ENCODE data around the gene RIC1.
"Not testable (repeated sequence)": the region's sequence is repeated elsewhere in the genome, so short reads cannot be mapped to it uniquely, and the experiment has no call there.

Gene RIC1

DNA sequence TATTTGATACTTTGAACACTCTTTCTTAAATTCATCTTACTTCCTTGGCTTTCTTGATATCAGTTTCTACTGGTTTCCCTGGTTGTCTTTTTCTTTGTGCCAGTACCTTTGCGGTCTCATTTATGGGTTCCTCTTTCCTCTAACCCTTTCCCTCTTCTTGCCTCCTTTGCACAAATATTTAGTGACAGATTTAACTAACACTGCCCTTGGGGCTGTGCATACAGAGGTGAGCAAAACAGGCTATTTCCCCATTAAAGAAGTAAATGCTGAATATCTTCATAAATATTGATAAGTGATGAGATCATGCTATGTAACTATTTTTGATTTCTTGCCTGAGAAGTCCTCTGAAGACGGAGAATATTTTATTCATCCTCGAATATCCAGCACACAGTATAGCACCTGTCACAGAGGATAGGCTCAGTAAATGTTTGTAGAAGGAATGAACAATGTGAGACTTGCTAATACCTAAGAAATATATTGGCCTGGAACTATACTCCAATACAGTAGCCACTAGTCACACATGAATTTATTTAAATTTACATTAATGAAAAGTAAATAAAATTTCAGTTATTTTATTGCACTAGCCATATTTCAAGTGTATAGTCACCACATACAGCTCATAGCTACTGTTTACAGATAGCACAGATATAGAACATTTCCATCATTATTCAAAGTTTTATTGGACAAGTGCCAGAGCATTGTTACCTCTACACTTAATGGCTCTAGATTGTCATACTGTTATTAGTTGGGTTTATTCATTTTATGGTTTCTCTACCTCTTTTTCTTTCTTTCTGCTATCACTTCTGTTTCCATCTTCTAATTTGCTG lies 90.4 kb downstream of the RIC1 start:
- Histone ChIP-seq H3K27me3 (ENCODE audit: insufficient read depth, low read length) (no peaks in the 10 kb centered on the region), H2BK120ac (ENCODE audit: insufficient read depth, low read length, poor library complexity) (no peak overlapping the region), H3K18ac (ENCODE audit: low read length) (no peak overlapping the region), H2BK5ac (ENCODE audit: low read depth, low read length, poor library complexity) (no peak overlapping the region), H3K79me2 (ENCODE audit: control insufficient read depth, insufficient read depth, low read length, poor library complexity) (no peaks in the 10 kb centered on the region), H3K4me2 (ENCODE audit: low read length) (no peak overlapping the region), H3K23ac (ENCODE audit: low read length) (no peak overlapping the region), H2AK5ac (ENCODE audit: low read length) (no peak overlapping the region), H3K27ac (ENCODE audit: low read depth, low read length) (no peak overlapping the region), H2AFZ (ENCODE audit: insufficient read depth, low read length, poor library complexity) (no peak overlapping the region), H3K36me3 (ENCODE audit: control insufficient read depth in 1 of 2, insufficient read depth in 2 of 2, low read length in 2 of 2) (peaks cover 7 to 9% of the 10 kb centered on the region in 2 experiments), H3K9ac (ENCODE audit: low read length) (no peak overlapping the region), H3K14ac (ENCODE audit: low read length) (no peak overlapping the region), H3K9me3 (ENCODE audit: insufficient read depth, low read depth, low read length) (peaks cover 1% of the 10 kb centered on the region), H4K8ac (ENCODE audit: low read depth, low read length) (no peak overlapping the region), H4K91ac (ENCODE audit: low read depth, low read length) (no peak overlapping the region), H3K4me1 (ENCODE audit: control insufficient read depth in 1 of 2, insufficient read depth in 2 of 2, low read length in 2 of 2) (no peaks in the 10 kb centered on the region), H3K4ac (ENCODE audit: low read depth, low read length) (no peak overlapping the region), H3K79me1 (ENCODE audit: low read length) (no peaks in the 10 kb centered on the region), H3K4me3 (ENCODE audit: low read depth, low read length) (no peak overlapping the region), H4K12ac (ENCODE audit: low read depth, low read length) (no peak overlapping the region), H2BK12ac (ENCODE audit: low read length) (no peak overlapping the region)
- WGBS (ENCODE audit: extremely low coverage, insufficient coverage, insufficient read length) = no CpG with 5 or more reads among the region's 3 CpGs
- no peak for DNase-seq

DNA sequence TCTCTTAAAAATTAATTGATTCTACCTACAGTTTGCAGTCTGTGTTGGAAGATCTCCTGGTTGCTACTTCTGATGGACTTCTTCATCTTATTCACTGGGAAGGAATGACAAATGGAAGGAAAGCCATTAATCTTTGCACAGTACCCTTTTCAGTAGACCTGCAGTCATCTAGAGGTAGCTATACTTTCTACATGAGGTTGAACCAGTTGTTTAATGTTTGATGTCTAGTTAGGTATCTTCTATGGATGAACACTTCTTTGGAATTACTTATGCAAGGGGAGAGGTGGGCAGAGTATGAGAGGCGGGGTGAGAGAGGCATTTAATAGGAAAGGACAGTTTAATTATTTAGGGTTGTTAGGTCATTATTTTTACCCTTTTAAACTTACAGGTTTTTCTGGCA lies 91.2 kb downstream of the RIC1 start:
- no peak for DNase-seq
- Histone ChIP-seq H3K79me2 (ENCODE audit: control insufficient read depth, insufficient read depth, low read length, poor library complexity) (no peaks in the 10 kb centered on the region), H2AFZ (ENCODE audit: insufficient read depth, low read length, poor library complexity) (no peak overlapping the region), H3K4ac (ENCODE audit: low read depth, low read length) (no peak overlapping the region), H3K27me3 (ENCODE audit: insufficient read depth, low read length) (no peaks in the 10 kb centered on the region), H3K14ac (ENCODE audit: low read length) (no peak overlapping the region), H4K8ac (ENCODE audit: low read depth, low read length) (no peak overlapping the region), H3K4me1 (ENCODE audit: control insufficient read depth in 1 of 2, insufficient read depth in 2 of 2, low read length in 2 of 2) (no peaks in the 10 kb centered on the region), H2AK5ac (ENCODE audit: low read length) (no peak overlapping the region), H2BK5ac (ENCODE audit: low read depth, low read length, poor library complexity) (no peak overlapping the region), H3K4me2 (ENCODE audit: low read length) (no peak overlapping the region), H3K27ac (ENCODE audit: low read depth, low read length) (no peak overlapping the region), H3K23ac (ENCODE audit: low read length) (no peak overlapping the region), H3K9me3 (ENCODE audit: insufficient read depth, low read depth, low read length) (peaks cover 1% of the 10 kb centered on the region), H3K18ac (ENCODE audit: low read length) (no peak overlapping the region), H3K79me1 (ENCODE audit: low read length) (no peaks in the 10 kb centered on the region), H3K4me3 (ENCODE audit: low read depth, low read length) (no peak overlapping the region), H3K9ac (ENCODE audit: low read length) (no peak overlapping the region), H2BK12ac (ENCODE audit: low read length) (no peak overlapping the region), H2BK120ac (ENCODE audit: insufficient read depth, low read length, poor library complexity) (no peak overlapping the region), H3K36me3 (ENCODE audit: control insufficient read depth in 1 of 2, insufficient read depth in 2 of 2, low read length in 2 of 2) (peaks cover 7 to 9% of the 10 kb centered on the region in 2 experiments), H4K12ac (ENCODE audit: low read depth, low read length) (no peak overlapping the region), H4K91ac (ENCODE audit: low read depth, low read length) (no peak overlapping the region)
- WGBS (ENCODE audit: extremely low coverage, insufficient coverage, insufficient read length) = no CpG with 5 or more reads among the region's 1 CpG

GRCh38 chr9:5721279-5722087 lies 92.6 kb downstream of the RIC1 start:
- Histone ChIP-seq H3K4me1 (ENCODE audit: control insufficient read depth in 1 of 2, insufficient read depth in 2 of 2, low read length in 2 of 2) (no peaks in the 10 kb centered on the region), H2AK5ac (ENCODE audit: low read length) (no peak overlapping the region), H3K79me1 (ENCODE audit: low read length) (no peaks in the 10 kb centered on the region), H2BK5ac (ENCODE audit: low read depth, low read length, poor library complexity) (no peak overlapping the region), H2BK12ac (ENCODE audit: low read length) (no peak overlapping the region), H2AFZ (ENCODE audit: insufficient read depth, low read length, poor library complexity) (no peak overlapping the region), H4K12ac (ENCODE audit: low read depth, low read length) (no peak overlapping the region), H3K79me2 (ENCODE audit: control insufficient read depth, insufficient read depth, low read length, poor library complexity) (no peaks in the 10 kb centered on the region), H3K9me3 (ENCODE audit: insufficient read depth, low read depth, low read length) (peaks cover 1% of the 10 kb centered on the region), H3K14ac (ENCODE audit: low read length) (no peak overlapping the region), H3K36me3 (ENCODE audit: control insufficient read depth in 1 of 2, insufficient read depth in 2 of 2, low read length in 2 of 2) (peaks cover 7 to 9% of the 10 kb centered on the region in 2 experiments), H3K4me2 (ENCODE audit: low read length) (no peak overlapping the region), H3K9ac (ENCODE audit: low read length) (no peak overlapping the region), H3K18ac (ENCODE audit: low read length) (no peak overlapping the region), H3K23ac (ENCODE audit: low read length) (no peak overlapping the region), H3K27ac (ENCODE audit: low read depth, low read length) (no peak overlapping the region), H3K27me3 (ENCODE audit: insufficient read depth, low read length) (no peaks in the 10 kb centered on the region), H2BK120ac (ENCODE audit: insufficient read depth, low read length, poor library complexity) (no peak overlapping the region), H3K4me3 (ENCODE audit: low read depth, low read length) (no peak overlapping the region), H4K91ac (ENCODE audit: low read depth, low read length) (no peak overlapping the region), H4K8ac (ENCODE audit: low read depth, low read length) (no peak overlapping the region), H3K4ac (ENCODE audit: low read depth, low read length) (no peak overlapping the region)
- DNase-seq = no peak
- WGBS (ENCODE audit: extremely low coverage, insufficient coverage, insufficient read length) = no CpG with 5 or more reads among the region's 18 CpGs

DNA sequence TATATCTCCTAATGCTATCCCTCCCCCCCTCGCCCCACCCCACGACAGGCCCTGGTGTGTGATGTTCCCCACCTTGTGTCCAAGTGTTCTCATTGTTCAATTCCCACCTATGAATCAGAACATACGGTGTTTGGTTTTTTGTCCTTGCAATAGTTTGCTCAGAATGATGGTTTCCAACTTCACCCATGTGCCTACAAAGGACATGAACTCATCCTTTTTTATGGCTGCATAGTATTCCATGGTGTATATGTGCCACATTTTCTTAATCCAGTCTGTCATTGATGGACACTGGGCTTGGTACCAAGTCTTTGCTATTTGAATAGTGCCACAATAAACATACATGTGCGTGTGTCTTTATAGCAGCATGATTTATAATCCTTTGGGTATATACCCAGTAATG lies 93.8 kb downstream of the RIC1 start:
- H2BK5ac ChIP-seq (ENCODE audit: low read depth, low read length, poor library complexity); H3K79me2 ChIP-seq (ENCODE audit: control insufficient read depth, insufficient read depth, low read length, poor library complexity); H3K4me1 ChIP-seq (ENCODE audit: control insufficient read depth in 1 of 2, insufficient read depth in 2 of 2, low read length in 2 of 2); H3K79me1 ChIP-seq (ENCODE audit: low read length); H3K27ac ChIP-seq (ENCODE audit: low read depth, low read length); H4K12ac ChIP-seq (ENCODE audit: low read depth, low read length); H2BK120ac ChIP-seq (ENCODE audit: insufficient read depth, low read length, poor library complexity); H2BK12ac ChIP-seq (ENCODE audit: low read length); H2AK5ac ChIP-seq (ENCODE audit: low read length); H3K9ac ChIP-seq (ENCODE audit: low read length); H3K18ac ChIP-seq (ENCODE audit: low read length); H4K91ac ChIP-seq (ENCODE audit: low read depth, low read length); H2AFZ ChIP-seq (ENCODE audit: insufficient read depth, low read length, poor library complexity); H3K4me2 ChIP-seq (ENCODE audit: low read length); H3K14ac ChIP-seq (ENCODE audit: low read length); DNase-seq; H3K9me3 ChIP-seq (ENCODE audit: insufficient read depth, low read depth, low read length); H4K8ac ChIP-seq (ENCODE audit: low read depth, low read length); H3K27me3 ChIP-seq (ENCODE audit: insufficient read depth, low read length); H3K4ac ChIP-seq (ENCODE audit: low read depth, low read length); H3K23ac ChIP-seq (ENCODE audit: low read length); H3K4me3 ChIP-seq (ENCODE audit: low read depth, low read length): not testable (repeated sequence)
- H3K36me3 ChIP-seq (ENCODE audit: control insufficient read depth in 1 of 2, insufficient read depth in 2 of 2, low read length in 2 of 2) = peaks cover 7 to 11% of the 10 kb centered on the region in 2 experiments
- WGBS (ENCODE audit: extremely low coverage, insufficient coverage, insufficient read length) = no CpG with 5 or more reads among the region's 4 CpGs
